Calu3 (cell line): ENCODE results near the gene LGALSL. TPM values are rescaled to one million over a fixed set of nuclear protein-coding genes. Genes with fewer than 3 reads are reported as not detected.

Experiments
- BruUV-seq: library from RNA; stranded (reverse); fragments of 400-500 nt; replicated peaks from 2 replicates; lab custom pipeline; 2021; lab: Mats Ljungman, UMichigan
- CTCF ChIA-PET: fragments of 300-600 bp; sonication (Branson Sonifier 250); formaldehyde crosslinking; loops from one replicate; lab custom pipeline; 2022; ENCODE audit warnings: antibody characterized with exemption; lab: Charles Lee
- DNase-seq: peaks from one replicate; pipeline ENCODE4 v3.0.0; 2022
- H3K27ac Mint-ChIP-seq: one replicate; pipeline ENCODE4 v1.8.0; 2022; ENCODE audit warnings: mixed read lengths; ENCODE audit not compliant: unreplicated experiment
- H3K27me3 Mint-ChIP-seq: one replicate; pipeline ENCODE4 v1.8.0; 2022; ENCODE audit warnings: mixed read lengths; ENCODE audit not compliant: unreplicated experiment
- H3K36me3 Mint-ChIP-seq: one replicate; pipeline ENCODE4 v1.8.0; 2022; ENCODE audit warnings: mild to moderate bottlenecking, moderate library complexity, mixed read lengths; ENCODE audit not compliant: insufficient read depth, unreplicated experiment
- H3K4me1 Mint-ChIP-seq: one replicate; pipeline ENCODE4 v1.8.0; 2022; ENCODE audit warnings: mild to moderate bottlenecking, low read depth, mixed read lengths; ENCODE audit not compliant: unreplicated experiment
- H3K4me3 Mint-ChIP-seq: one replicate; pipeline ENCODE4 v1.8.0; 2022; ENCODE audit warnings: mild to moderate bottlenecking, low read depth, moderate library complexity, mixed read lengths; ENCODE audit not compliant: unreplicated experiment
- H3K9me3 Mint-ChIP-seq: one replicate; pipeline ENCODE4 v1.8.0; 2022; ENCODE audit warnings: low read depth, mixed read lengths; ENCODE audit not compliant: unreplicated experiment
- intact Hi-C: fragments of 100-400 bp; cut with micrococcal nuclease; formaldehyde crosslinking; loops from one replicate; pipeline ENCODE4 v1.10.0; 2022; ENCODE audit not compliant: unreplicated experiment
- total RNA-seq: library from RNA; stranded (reverse); gene quantifications from 2 replicates; pipeline ENCODE4 v1.2.3, GENCODE V29; 2022
- TF ChIP-seq, protein P1 (sequence below): fragments of 200-600 bp; IDR thresholded peaks from one replicate; pipeline ENCODE4 v1.8.0; 2022; ENCODE audit warnings: antibody characterized with exemption; ENCODE audit not compliant: unreplicated experiment

The LGALSL gene
- total RNA-seq, 1 experiment from 2014 or later, result 12.1 TPM

DNA sequence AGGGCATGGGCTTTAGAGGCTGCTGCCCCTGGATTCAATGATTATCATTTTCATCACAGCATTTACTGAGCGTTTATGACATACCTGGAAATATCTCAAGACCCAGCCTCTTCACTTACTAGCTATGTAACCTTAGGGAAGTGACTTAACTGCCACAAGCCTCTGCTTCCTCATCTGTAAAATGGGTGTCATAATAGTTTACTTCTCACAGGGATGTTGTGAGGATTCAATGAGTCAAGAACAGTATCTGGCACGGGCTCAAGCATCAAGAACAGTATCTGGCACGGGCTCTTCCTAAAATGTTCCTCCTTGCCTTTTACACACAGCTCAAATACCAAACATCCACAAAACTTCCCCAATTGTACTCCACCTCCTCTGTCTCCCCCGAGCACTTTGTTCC is 31.4 kb downstream of the LGALSL start:
- Mint-ChIP-seq H3K9me3 (no peaks in the 10 kb centered on the region), H3K36me3 (no peaks in the 10 kb centered on the region), H3K27me3 (peaks cover 26% of the 10 kb centered on the region), H3K4me3 (no peak overlapping the region), H3K4me1 (no peaks in the 10 kb centered on the region), H3K27ac (no peak overlapping the region)
- TF ChIP-seq, protein P1, sequence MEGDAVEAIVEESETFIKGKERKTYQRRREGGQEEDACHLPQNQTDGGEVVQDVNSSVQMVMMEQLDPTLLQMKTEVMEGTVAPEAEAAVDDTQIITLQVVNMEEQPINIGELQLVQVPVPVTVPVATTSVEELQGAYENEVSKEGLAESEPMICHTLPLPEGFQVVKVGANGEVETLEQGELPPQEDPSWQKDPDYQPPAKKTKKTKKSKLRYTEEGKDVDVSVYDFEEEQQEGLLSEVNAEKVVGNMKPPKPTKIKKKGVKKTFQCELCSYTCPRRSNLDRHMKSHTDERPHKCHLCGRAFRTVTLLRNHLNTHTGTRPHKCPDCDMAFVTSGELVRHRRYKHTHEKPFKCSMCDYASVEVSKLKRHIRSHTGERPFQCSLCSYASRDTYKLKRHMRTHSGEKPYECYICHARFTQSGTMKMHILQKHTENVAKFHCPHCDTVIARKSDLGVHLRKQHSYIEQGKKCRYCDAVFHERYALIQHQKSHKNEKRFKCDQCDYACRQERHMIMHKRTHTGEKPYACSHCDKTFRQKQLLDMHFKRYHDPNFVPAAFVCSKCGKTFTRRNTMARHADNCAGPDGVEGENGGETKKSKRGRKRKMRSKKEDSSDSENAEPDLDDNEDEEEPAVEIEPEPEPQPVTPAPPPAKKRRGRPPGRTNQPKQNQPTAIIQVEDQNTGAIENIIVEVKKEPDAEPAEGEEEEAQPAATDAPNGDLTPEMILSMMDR, result no peak
- DNase-seq, result no peak
- intact Hi-C loops, result loop anchor here (5.0 kb wide), 1 partner anchor 438 kb away; no protein-coding TSS in a partner anchor
- no TSS peak for BruUV-seq
- CTCF ChIA-PET, result no interaction called here

DNA sequence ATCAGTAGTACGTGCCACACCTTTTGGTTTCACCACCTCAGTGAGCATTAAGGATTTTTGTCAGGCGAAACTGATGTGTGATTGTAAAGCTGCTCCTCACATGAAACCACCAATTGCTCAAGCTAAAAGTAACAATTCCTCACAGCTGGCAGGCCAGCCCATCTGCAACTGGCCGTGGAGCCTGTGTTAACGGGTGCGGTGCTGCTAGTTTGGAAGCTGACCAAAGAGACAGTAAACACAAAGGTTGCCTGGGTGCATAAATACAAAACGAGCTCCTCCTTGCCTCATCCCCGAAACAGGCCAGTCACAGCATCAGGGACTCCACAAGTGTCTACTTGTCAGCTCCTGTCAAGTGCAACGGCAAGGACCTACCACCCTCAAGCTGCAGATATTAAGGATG is 32.0 kb downstream of the LGALSL start:
- intact Hi-C loops, result loop anchor here (5.0 kb wide), 1 partner anchor 439 kb away; no protein-coding TSS in a partner anchor
- H3K9me3 Mint-ChIP-seq, result no peaks in the 10 kb centered on the region
- BruUV-seq, result no TSS peak
- H3K4me3 Mint-ChIP-seq, result no peak overlapping the region
- no peaks in the 10 kb centered on the region for H3K4me1 Mint-ChIP-seq
- CTCF ChIA-PET, result no interaction called here
- H3K27me3 Mint-ChIP-seq, result peaks cover 26% of the 10 kb centered on the region
- H3K27ac Mint-ChIP-seq, result no peak overlapping the region
- TF ChIP-seq, protein P1, result no peak
- no peak for DNase-seq
- H3K36me3 Mint-ChIP-seq, result no peaks in the 10 kb centered on the region

DNA sequence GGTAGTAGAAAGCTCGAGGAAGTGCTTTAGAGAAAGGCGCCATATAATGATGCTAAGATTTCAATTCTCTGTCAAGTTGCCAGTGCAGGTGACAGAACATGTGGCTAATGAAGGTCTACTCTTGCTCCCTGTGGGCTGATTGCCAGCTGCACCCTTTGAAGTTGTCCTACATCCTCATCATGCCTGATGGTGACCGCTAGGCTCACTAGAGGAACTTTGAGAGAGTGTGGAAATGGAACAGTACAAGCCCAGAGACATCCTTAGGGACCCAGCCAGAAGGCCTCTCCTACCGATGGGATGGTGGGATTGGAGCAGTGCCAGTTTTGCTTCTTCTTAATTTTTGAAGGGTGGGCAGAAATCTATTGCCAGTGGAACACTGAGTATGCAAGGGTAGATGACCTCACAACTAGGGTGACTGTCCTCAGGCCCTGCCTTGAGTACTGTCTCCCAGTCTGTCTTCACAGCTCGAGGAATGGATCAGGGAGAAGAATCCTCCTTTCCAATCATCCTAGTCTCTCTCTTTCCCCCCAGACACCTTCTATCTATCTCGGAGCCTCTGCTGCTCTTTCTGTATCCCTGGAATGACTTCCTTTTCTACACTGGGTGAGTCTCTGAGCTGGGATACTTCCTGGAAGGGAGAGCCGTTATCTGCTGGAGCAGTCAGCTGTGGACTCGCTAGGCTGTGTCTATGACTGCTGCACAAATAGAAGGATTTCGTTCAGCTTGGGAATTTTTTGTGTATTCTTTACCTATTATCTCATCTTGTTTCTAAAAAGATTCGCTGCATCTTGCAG is 33.5 kb downstream of the LGALSL start:
- Mint-ChIP-seq H3K27me3 (peaks cover 26% of the 10 kb centered on the region), H3K4me1 (no peaks in the 10 kb centered on the region), H3K27ac (no peak overlapping the region), H3K9me3 (no peaks in the 10 kb centered on the region), H3K36me3 (no peaks in the 10 kb centered on the region), H3K4me3 (no peak overlapping the region)
- TF ChIP-seq, protein P1, result no peak
- intact Hi-C loops, result loop anchor here (1.0 to 5.0 kb wide), 2 partner anchors 156 to 440 kb away; no protein-coding TSS in a partner anchor
- CTCF ChIA-PET, result interaction anchor here (0.9 to 3.1 kb wide), 10 partner anchors 9 to 438 kb away, joined by 3 to 38 read pairs (median 4); partner anchors contain the start of gene AFTPH
- no peak for DNase-seq
- BruUV-seq, result no TSS peak

DNA sequence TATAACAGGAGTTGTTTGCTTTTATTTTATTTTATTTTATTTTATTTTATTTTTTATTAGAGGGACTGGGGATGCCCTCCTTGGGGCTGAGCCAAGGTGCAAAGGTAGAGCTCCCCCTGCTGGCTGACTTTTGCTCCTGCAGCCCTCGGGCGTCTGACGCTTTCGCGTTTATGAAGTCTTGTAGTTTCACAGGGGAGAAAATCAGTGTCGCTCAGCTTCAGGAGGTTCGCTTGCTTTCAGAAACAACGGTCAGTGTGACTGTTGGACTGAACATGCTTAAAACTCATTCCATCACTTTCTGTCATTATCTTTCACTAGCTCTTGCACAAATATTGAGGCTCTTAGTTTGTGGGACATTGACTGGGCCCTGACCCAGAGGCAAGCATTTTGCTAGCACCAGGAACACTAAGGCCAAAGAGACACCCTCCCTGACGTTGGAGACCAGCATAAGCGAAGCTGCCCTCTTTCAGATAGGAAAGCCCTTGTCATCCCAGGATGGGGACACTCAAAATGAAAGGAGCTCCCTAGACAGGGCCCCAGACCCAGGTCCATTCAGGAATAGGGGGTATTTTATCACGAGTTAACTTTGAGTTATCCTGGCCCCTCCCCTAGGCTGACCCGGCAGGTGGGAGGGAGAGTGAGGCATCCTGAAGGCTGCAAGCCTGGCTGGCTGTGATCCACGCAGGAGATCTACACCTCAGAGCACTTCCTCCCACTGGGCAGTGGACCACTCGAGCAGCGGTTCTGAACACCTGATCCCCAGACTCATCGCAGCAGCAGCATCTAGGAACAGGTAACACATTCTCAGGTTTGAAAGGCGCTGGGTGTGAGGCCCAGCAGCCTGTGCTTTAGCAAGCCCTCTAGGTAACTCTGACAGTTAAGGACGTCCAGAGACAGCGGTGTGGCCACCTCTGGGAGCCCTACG is 34.4 kb downstream of the LGALSL start:
- H3K27ac Mint-ChIP-seq, result no peak overlapping the region

More for the DNA sequence above, 34.4 kb downstream of the LGALSL start:
- intact Hi-C loops, result loop anchor here (1.0 to 5.0 kb wide), 2 partner anchors 157 to 441 kb away; no protein-coding TSS in a partner anchor
- Mint-ChIP-seq H3K9me3 (no peaks in the 10 kb centered on the region), H3K4me1 (no peaks in the 10 kb centered on the region), H3K4me3 (no peak overlapping the region), H3K36me3 (no peaks in the 10 kb centered on the region), H3K27me3 (peaks cover 26% of the 10 kb centered on the region)
- BruUV-seq, result no TSS peak
- TF ChIP-seq, protein P1, result peak; percentile 95
- CTCF ChIA-PET, result interaction anchor here (0.9 to 3.1 kb wide), 10 partner anchors 8 to 438 kb away, joined by 3 to 38 read pairs (median 4); partner anchors contain the start of gene AFTPH
- DNase-seq, result peak; percentile 83
